Ishikawa (cell line): ENCODE results near the gene CD82.

Source experiments
- CEBPB ChIP-seq: IDR thresholded peaks from 2 replicates; pipeline ENCODE4 v1.6.1; 2012
- CREB1 ChIP-seq: IDR thresholded peaks from 2 replicates; pipeline ENCODE4 v1.6.1; 2012; ENCODE audit warnings: low read depth
- EGR1 ChIP-seq: IDR thresholded peaks from 2 replicates; pipeline ENCODE4 v1.6.1; 2012
- EP300 ChIP-seq: IDR thresholded peaks from 2 replicates; pipeline ENCODE4 v1.6.1; 2012; ENCODE audit warnings: borderline replicate concordance
- FOXM1 ChIP-seq: IDR thresholded peaks from 2 replicates; pipeline ENCODE4 v1.6.1; 2012; ENCODE audit warnings: low read depth, borderline replicate concordance
- NFIC ChIP-seq: IDR thresholded peaks from 2 replicates; pipeline ENCODE4 v1.6.1; 2012
- RAD21 ChIP-seq: IDR thresholded peaks from 2 replicates; pipeline ENCODE4 v1.6.1; 2012; ENCODE audit warnings: low read depth
- TAF1 ChIP-seq: IDR thresholded peaks from 2 replicates; pipeline ENCODE4 v1.6.1; 2012; ENCODE audit warnings: low read depth, mild to moderate bottlenecking
- TCF12 ChIP-seq: IDR thresholded peaks from 2 replicates; pipeline ENCODE4 v1.6.1; 2012; ENCODE audit warnings: low read depth
- TEAD4 ChIP-seq: IDR thresholded peaks from 2 replicates; pipeline ENCODE4 v1.6.1; 2012
- USF1 ChIP-seq: IDR thresholded peaks from 2 replicates; pipeline ENCODE4 v1.6.1; 2012
- YY1 ChIP-seq: IDR thresholded peaks from 2 replicates; pipeline ENCODE4 v1.6.1; 2012; ENCODE audit warnings: low read depth
- ZBTB7A ChIP-seq: IDR thresholded peaks from 2 replicates; pipeline ENCODE4 v1.6.1; 2012; ENCODE audit warnings: low read depth
- TF ChIP-seq, protein P1 (sequence below): IDR thresholded peaks from 2 replicates; pipeline ENCODE4 v1.6.1; 2012; ENCODE audit warnings: low read depth, mild to moderate bottlenecking
- TF ChIP-seq, protein P2 (sequence below): IDR thresholded peaks from 2 replicates; pipeline ENCODE4 v1.6.1; 2012

Gene CD82

GRCh38 chr11:44533921-44534711 is 31.3 kb upstream of the CD82 start:
- no peak for TF ChIP-seq CREB1
- TF ChIP-seq, protein P1, sequence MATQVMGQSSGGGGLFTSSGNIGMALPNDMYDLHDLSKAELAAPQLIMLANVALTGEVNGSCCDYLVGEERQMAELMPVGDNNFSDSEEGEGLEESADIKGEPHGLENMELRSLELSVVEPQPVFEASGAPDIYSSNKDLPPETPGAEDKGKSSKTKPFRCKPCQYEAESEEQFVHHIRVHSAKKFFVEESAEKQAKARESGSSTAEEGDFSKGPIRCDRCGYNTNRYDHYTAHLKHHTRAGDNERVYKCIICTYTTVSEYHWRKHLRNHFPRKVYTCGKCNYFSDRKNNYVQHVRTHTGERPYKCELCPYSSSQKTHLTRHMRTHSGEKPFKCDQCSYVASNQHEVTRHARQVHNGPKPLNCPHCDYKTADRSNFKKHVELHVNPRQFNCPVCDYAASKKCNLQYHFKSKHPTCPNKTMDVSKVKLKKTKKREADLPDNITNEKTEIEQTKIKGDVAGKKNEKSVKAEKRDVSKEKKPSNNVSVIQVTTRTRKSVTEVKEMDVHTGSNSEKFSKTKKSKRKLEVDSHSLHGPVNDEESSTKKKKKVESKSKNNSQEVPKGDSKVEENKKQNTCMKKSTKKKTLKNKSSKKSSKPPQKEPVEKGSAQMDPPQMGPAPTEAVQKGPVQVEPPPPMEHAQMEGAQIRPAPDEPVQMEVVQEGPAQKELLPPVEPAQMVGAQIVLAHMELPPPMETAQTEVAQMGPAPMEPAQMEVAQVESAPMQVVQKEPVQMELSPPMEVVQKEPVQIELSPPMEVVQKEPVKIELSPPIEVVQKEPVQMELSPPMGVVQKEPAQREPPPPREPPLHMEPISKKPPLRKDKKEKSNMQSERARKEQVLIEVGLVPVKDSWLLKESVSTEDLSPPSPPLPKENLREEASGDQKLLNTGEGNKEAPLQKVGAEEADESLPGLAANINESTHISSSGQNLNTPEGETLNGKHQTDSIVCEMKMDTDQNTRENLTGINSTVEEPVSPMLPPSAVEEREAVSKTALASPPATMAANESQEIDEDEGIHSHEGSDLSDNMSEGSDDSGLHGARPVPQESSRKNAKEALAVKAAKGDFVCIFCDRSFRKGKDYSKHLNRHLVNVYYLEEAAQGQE, result no peak
- no peak for TF ChIP-seq RAD21
- no peak for TF ChIP-seq NFIC
- TF ChIP-seq CEBPB, result no peak
- no peak for TF ChIP-seq TEAD4
- no peak for TF ChIP-seq TAF1
- TF ChIP-seq YY1, result no peak
- no peak for TF ChIP-seq USF1

GRCh38 chr11:44535191-44535980 is 30.1 kb upstream of the CD82 start:
- TF ChIP-seq, protein P1, result no peak
- no peak for TF ChIP-seq RAD21
- no peak for TF ChIP-seq TEAD4
- TF ChIP-seq TCF12, result no peak
- no peak for TF ChIP-seq CEBPB
- no peak for TF ChIP-seq TAF1
- no peak for TF ChIP-seq NFIC
- TF ChIP-seq USF1, result no peak
- TF ChIP-seq EP300, result no peak
- no peak for TF ChIP-seq YY1
- no peak for TF ChIP-seq FOXM1
- TF ChIP-seq ZBTB7A, result no peak
- no peak for TF ChIP-seq EGR1
- TF ChIP-seq CREB1, result no peak
- TF ChIP-seq, protein P2, sequence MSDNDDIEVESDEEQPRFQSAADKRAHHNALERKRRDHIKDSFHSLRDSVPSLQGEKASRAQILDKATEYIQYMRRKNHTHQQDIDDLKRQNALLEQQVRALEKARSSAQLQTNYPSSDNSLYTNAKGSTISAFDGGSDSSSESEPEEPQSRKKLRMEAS, result no peak

GRCh38 chr11:44536788-44537516 is 28.5 kb upstream of the CD82 start:
- no peak for TF ChIP-seq RAD21
- TF ChIP-seq, protein P1, result no peak
- TF ChIP-seq EGR1, result no peak

DNA sequence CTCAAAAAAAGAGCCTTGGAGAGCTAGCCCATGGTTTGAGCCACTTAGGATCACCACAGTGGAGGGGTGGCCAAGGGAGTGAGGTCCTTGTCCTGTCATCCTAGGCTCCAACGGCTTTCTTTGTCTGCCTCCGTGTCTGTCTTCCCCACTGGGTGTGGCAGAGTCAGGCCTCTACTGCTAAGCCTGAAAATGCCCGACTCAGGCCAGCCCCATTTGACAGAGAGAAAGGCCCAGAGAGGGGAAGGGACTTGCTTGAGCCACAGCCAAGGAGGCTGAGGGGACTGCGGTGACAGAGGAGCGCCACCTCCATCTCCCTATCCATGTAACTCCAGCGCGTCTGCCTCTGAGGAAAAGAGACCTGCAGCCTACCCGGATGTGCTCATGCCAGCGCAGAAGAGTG is 27.8 kb upstream of the CD82 start:
- TF ChIP-seq TAF1 (no peak), FOXM1 (no peak), ZBTB7A (no peak), CEBPB (no peak), EP300 (no peak), TEAD4 (no peak), RAD21 (no peak), USF1 (no peak), NFIC (no peak), CREB1 (no peak), YY1 (no peak), EGR1 (no peak), TCF12 (no peak)
- TF ChIP-seq, protein P2, result no peak
- TF ChIP-seq, protein P1, result no peak
